K562 (cell line): Measurements from ENCODE around the gene SORCS1. TPM values are rescaled to one million over a fixed set of nuclear protein-coding genes. Genes with fewer than 3 reads are reported as not detected.
A peak's percentile ranks its signal among the peaks of the same experiment; 100 is the strongest.

Experiments used
- ATAC-seq: fragments of 200-7000 bp; cut with Tn5 transposase; 3 replicates; pipeline ENCODE4 v1.9.1; 2020; ENCODE audit warnings: moderate library complexity
- BruUV-seq: library from RNA; stranded (reverse); fragments of 400-500 nt; replicated peaks from 2 replicates; lab custom pipeline; 2021; lab: Mats Ljungman, UMichigan
- CTCF ChIA-PET: fragments of 300-600 bp; formaldehyde crosslinking; extraction: SDS; loops from one replicate; lab custom pipeline; 2021; ENCODE audit warnings: low intra/inter-chr PET ratio; lab: Yijun Ruan, JAX
- POLR2A ChIA-PET: fragments of 300-600, 350-650 bp; sonication (Branson Sonifier 250); formaldehyde crosslinking; extraction: SDS; loops from one replicate; lab custom pipeline; 2021; ENCODE audit warnings: antibody characterized with exemption, inconsistent platforms; lab: Yijun Ruan, JAX
- DNase-seq, 4 experiments: peaks; one replicate each; pipeline versions ENCODE4 v3.0.0 to v3.0.0-alpha.2; 2011 to 2018; ENCODE audit warnings: low spot score in 3 of 4, mixed read lengths in 3 of 4; ENCODE audit errors: extremely low read depth in 1 of 4
- FAIRE-seq: peaks from 2 replicates; lab custom pipeline; 2011; peaks lifted over from hg19 to GRCh38; lab: Jason Lieb, UNC
- H2AFZ ChIP-seq: 2 replicates; pipeline ENCODE4 v1.6.0; 2011; ENCODE audit warnings: low read depth, low read length, control low read depth, inconsistent platforms
- H3K27ac ChIP-seq: fragments of 200-600 bp; 3 replicates; pipeline ENCODE4 v1.8.0; 2011; ENCODE audit warnings: low read depth, mild to moderate bottlenecking, control low read depth, inconsistent platforms, low read length, moderate library complexity, mixed read lengths; ENCODE audit errors: extremely low read depth
- H3K27me3 ChIP-seq, 2 experiments: fragments of 300-600 bp in 1 of 2; 2 replicates in 1 of 2; 3 replicates in 1 of 2; pipeline versions ENCODE4 v1.6.0 to v1.8.0; 2011; ENCODE audit warnings: inconsistent platforms in 2 of 2, low read length in 2 of 2, mild to moderate bottlenecking in 1 of 2, mixed read lengths in 1 of 2, moderate library complexity in 1 of 2; ENCODE audit not compliant: control insufficient read depth in 2 of 2, insufficient read depth in 2 of 2
- H3K36me3 ChIP-seq: fragments of 300-600 bp; 3 replicates; pipeline ENCODE4 v1.8.0; 2011; ENCODE audit warnings: mild to moderate bottlenecking, low read length, inconsistent platforms; ENCODE audit not compliant: control insufficient read depth, insufficient read depth
- H3K4me1 ChIP-seq, 2 experiments: fragments of 200-600 bp in 1 of 2; replicated peaks in 1 of 2; 2 replicates in 1 of 2; 3 replicates in 1 of 2; pipeline versions ENCODE4 v1.5.1 to v1.8.0; 2011; ENCODE audit warnings: inconsistent platforms in 2 of 2, low read length in 2 of 2, mild to moderate bottlenecking in 1 of 2, mixed read lengths in 1 of 2, moderate library complexity in 1 of 2; ENCODE audit not compliant: control insufficient read depth in 2 of 2, insufficient read depth in 2 of 2
- H3K4me2 ChIP-seq: 2 replicates; pipeline ENCODE4 v1.6.1; 2011; ENCODE audit warnings: low read length, control low read depth, inconsistent platforms, mixed read lengths; ENCODE audit not compliant: insufficient read depth
- H3K4me3 ChIP-seq: fragments of 200-600 bp; sonication (generic), shearing (Covaris generic); 2 replicates; pipeline ENCODE4 v1.5.1; 2016; ENCODE audit warnings: control low read depth, inconsistent platforms
- H3K79me2 ChIP-seq: fragments of 200-600 bp; 3 replicates; pipeline ENCODE4 v1.8.0; 2011; ENCODE audit warnings: low read length, inconsistent platforms; ENCODE audit not compliant: control insufficient read depth, insufficient read depth
- H3K9ac ChIP-seq, 2 experiments: 2 replicates each; pipeline versions ENCODE4 v1.6.0 to v1.6.1; 2011; ENCODE audit warnings: low read depth in 2 of 2, low read length in 2 of 2, control low read depth in 1 of 2, inconsistent platforms in 1 of 2, mild to moderate bottlenecking in 1 of 2, mixed read lengths in 1 of 2; ENCODE audit not compliant: insufficient read depth in 1 of 2
- H3K9me1 ChIP-seq: one replicate; pipeline ENCODE4 v1.6.0; 2011; ENCODE audit warnings: inconsistent platforms, mild to moderate bottlenecking, low read length, moderate library complexity; ENCODE audit not compliant: control insufficient read depth, insufficient read depth
- H3K9me3 ChIP-seq: replicated peaks from 2 replicates; pipeline ENCODE4 v1.5.1; 2011; ENCODE audit warnings: low read depth, low read length, inconsistent platforms; ENCODE audit not compliant: control insufficient read depth, insufficient read depth
- H4K20me1 ChIP-seq: replicated peaks from 2 replicates; pipeline ENCODE4 v1.6.1; 2011; ENCODE audit warnings: low read length, inconsistent platforms, mixed read lengths; ENCODE audit not compliant: control insufficient read depth, insufficient read depth
- ARID2 ChIP-seq: fragments of 450-650 bp; IDR thresholded peaks from 2 replicates; pipeline ENCODE4 v1.6.1; 2017; ENCODE audit warnings: antibody characterized with exemption, mild to moderate bottlenecking
- FOSL1 ChIP-seq: fragments of 200-800 bp; sonication (Bioruptor generic); conservative IDR thresholded peaks from 2 replicates; pipeline ENCODE4 v1.6.1; 2016; ENCODE audit warnings: missing genetic modification characterization, missing compliant biosample characterization
- HIVEP1 ChIP-seq: fragments of 250-450 bp; sonication (Bioruptor Pico); IDR thresholded peaks from 2 replicates; pipeline ENCODE4 v1.4.0; 2020; ENCODE audit warnings: mild to moderate bottlenecking
- ILK ChIP-seq: fragments of 450-650 bp; IDR thresholded peaks from 2 replicates; pipeline ENCODE4 v1.6.1; 2016; ENCODE audit warnings: missing genetic modification characterization, low read depth, mild to moderate bottlenecking, missing compliant biosample characterization, moderate library complexity, borderline replicate concordance
- JUND ChIP-seq, 2 experiments: IDR thresholded peaks; 2 replicates in 1 of 2; 3 replicates in 1 of 2; pipeline ENCODE4 v1.6.1; 2011; ENCODE audit warnings: borderline replicate concordance in 2 of 2, low read depth in 2 of 2, low read length in 2 of 2, improper control_type of control experiment in 1 of 2, missing biosample characterization in 1 of 2, missing genetic modification characterization in 1 of 2, missing genetic modification reagents in 1 of 2
- L3MBTL2 ChIP-seq: fragments of 450-650 bp; IDR thresholded peaks from 2 replicates; pipeline ENCODE4 v1.6.1; 2016; ENCODE audit warnings: mild to moderate bottlenecking, moderate library complexity
- NR2F6 ChIP-seq: fragments of 450-650 bp; formaldehyde crosslinking; IDR thresholded peaks from 2 replicates; pipeline ENCODE4 v1.4.0; 2020; ENCODE audit warnings: mild to moderate bottlenecking
- PHF8 ChIP-seq: fragments of 200-600 bp; sonication (generic); IDR thresholded peaks from 2 replicates; pipeline ENCODE4 v1.6.1; 2012; ENCODE audit warnings: mixed run types, mild to moderate bottlenecking, inconsistent platforms, low read length, moderate library complexity, borderline replicate concordance
- SOX6 ChIP-seq: fragments of 450-650 bp; IDR thresholded peaks from 2 replicates; pipeline ENCODE4 v1.6.1; 2014; ENCODE audit warnings: mild to moderate bottlenecking
- SRSF3 ChIP-seq: fragments of 200-400 bp; formaldehyde crosslinking; IDR thresholded peaks from 2 replicates; pipeline ENCODE4 v1.6.1; 2016; ENCODE audit warnings: mild to moderate bottlenecking, low read length, moderate library complexity; ENCODE audit not compliant: insufficient read depth
- ZNF830 ChIP-seq: fragments of 250-450 bp; sonication (Bioruptor Pico); IDR thresholded peaks from 2 replicates; pipeline ENCODE4 v1.5.0; 2021; ENCODE audit warnings: mild to moderate bottlenecking
- WGBS: fragments of 100-300 bp; shearing (Covaris generic); methylation state at CpG from one replicate; pipeline ENCODE4 v1.1.6; 2016; ENCODE audit warnings: low coverage, mixed read lengths; ENCODE audit not compliant: insufficient coverage; ENCODE audit errors: missing lambda C conversion rate; 5-methylcytosine and 5-hydroxymethylcytosine counted together
- in situ Hi-C: fragments of 300-500 bp; cut with MboI; formaldehyde crosslinking; loops from 4 replicates; pipeline ENCODE4 v1.15.0; 2018; ENCODE audit warnings: inconsistent platforms, mixed read lengths
- intact Hi-C: fragments of 100-400 bp; cut with micrococcal nuclease; formaldehyde crosslinking; loops from 2 replicates; pipeline ENCODE4 v1.14.2; 2022
- polyA plus RNA-seq, 8 experiments: library from polyadenylated mRNA; depleted of rRNA in 4 of 8; stranded (reverse) in 5 of 8; unstranded in 3 of 8; fragments of >200 nt; fragmentation: Nextera tagmentation in 2 of 8; fragmentation: Illumina TruSeq in 1 of 8; extraction: Ambion mirVana in 2 of 8; extraction: Trizol in 1 of 8; gene quantifications; 2 replicates each; pipeline versions ENCODE4 v1.2.1 to v1.2.3, GENCODE V29; 2011 to 2014; ENCODE audit warnings: inconsistent platforms in 1 of 8, missing spikeins in 1 of 8
- total RNA-seq, 7 experiments: library from RNA; depleted of rRNA in 6 of 7; stranded (reverse); fragments of >200 nt in 6 of 7; fragmentation: Illumina TruSeq in 2 of 7; extraction: Trizol in 2 of 7; gene quantifications; 2 replicates each; pipeline versions ENCODE4 v1.2.1 to v1.2.3, GENCODE V29; 2011 to 2021; ENCODE audit warnings: low replicate concordance in 1 of 7
- TF ChIP-seq, protein P1 (sequence below), 2 experiments: fragments of 450-650 bp in 1 of 2; sonication (generic) in 1 of 2; formaldehyde crosslinking in 1 of 2; IDR thresholded peaks in 1 of 2; conservative IDR thresholded peaks in 1 of 2; 2 replicates each; pipeline versions ENCODE4 v1.6.1 to v1.8.1; 2016 to 2023; ENCODE audit warnings: mild to moderate bottlenecking in 2 of 2, moderate library complexity in 2 of 2, inconsistent platforms in 1 of 2, missing genetic modification reagents in 1 of 2
- TF ChIP-seq, protein P2 (sequence below): fragments of 200-800 bp; sonication (Bioruptor generic); IDR thresholded peaks from 2 replicates; pipeline ENCODE4 v1.6.1; 2017; ENCODE audit warnings: missing genetic modification characterization, missing compliant biosample characterization

SORCS1 gene
- total and polyA plus RNA-seq, 9 of the 15 experiments (the other 6 are each of a cell fraction or from before 2014, with no cell fraction given): 1.5 to 3.9 (median 2.7) TPM

DNA sequence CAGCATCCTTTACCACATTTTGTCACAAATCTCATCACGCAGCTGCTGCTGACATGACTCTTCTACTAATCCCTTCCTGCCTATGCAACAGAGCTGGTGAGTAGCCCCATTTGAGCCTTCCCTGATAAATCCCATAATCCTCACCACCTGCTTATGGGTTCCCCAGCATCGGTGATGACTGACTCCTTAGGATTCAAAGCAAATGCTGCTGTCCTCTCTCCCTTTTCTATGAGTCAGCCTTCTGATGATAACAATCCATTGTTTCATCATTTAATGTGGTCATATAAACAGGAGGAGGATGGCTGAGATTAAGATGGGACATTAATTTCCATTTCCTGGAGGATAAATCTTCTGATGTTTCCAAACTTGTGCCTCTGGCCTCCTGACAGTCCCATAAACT lies 73.4 kb downstream of the SORCS1 start:
- no peak for ATAC-seq
- intact Hi-C loops (no loop called here), in situ Hi-C loops (no loop called here)
- FAIRE-seq: no peak
- Histone ChIP-seq H3K27ac (no peak overlapping the region), H3K4me2 (no peak overlapping the region), H3K27me3 (no peaks in the 10 kb centered on the region), H4K20me1 (no peaks in the 10 kb centered on the region), H3K4me3 (no peak overlapping the region), H3K9ac (no peak overlapping the region), H2AFZ (no peak overlapping the region), H3K9me3 (no peaks in the 10 kb centered on the region), H3K79me2 (no peaks in the 10 kb centered on the region), H3K4me1 (no peaks in the 10 kb centered on the region), H3K9me1 (no peaks in the 10 kb centered on the region), H3K36me3 (no peaks in the 10 kb centered on the region)
- no peak for DNase-seq
- WGBS: 0% methylated on average over 1 of the region's 2 CpGs
- BruUV-seq: no TSS peak
- TF ChIP-seq SRSF3: no peak
- no peak for TF ChIP-seq L3MBTL2
- TF ChIP-seq PHF8: no peak
- no peak for TF ChIP-seq ARID2
- TF ChIP-seq FOSL1 (tag): peak; percentile 43; the same call in 1 of the 2 replicates
- peak; percentile 34; the same call in 1 of the 2 replicates for TF ChIP-seq JUND (IDR thresholded peaks at IDR 0.05; ENCODE audit: borderline replicate concordance, low read depth, low read length)
- TF ChIP-seq JUND (tag; IDR thresholded peaks at IDR 0.05; ENCODE audit: borderline replicate concordance, low read depth, low read length): no peak
- no peak for TF ChIP-seq HIVEP1
- TF ChIP-seq, protein P1, sequence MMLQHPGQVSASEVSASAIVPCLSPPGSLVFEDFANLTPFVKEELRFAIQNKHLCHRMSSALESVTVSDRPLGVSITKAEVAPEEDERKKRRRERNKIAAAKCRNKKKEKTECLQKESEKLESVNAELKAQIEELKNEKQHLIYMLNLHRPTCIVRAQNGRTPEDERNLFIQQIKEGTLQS (IDR thresholded peaks at IDR 0.05): peak; percentile 61
- TF ChIP-seq, protein P1 (CRISPR knock-in tag; conservative IDR thresholded peaks at IDR 0.05): no peak
- TF ChIP-seq ILK: no peak
- TF ChIP-seq, protein P2, sequence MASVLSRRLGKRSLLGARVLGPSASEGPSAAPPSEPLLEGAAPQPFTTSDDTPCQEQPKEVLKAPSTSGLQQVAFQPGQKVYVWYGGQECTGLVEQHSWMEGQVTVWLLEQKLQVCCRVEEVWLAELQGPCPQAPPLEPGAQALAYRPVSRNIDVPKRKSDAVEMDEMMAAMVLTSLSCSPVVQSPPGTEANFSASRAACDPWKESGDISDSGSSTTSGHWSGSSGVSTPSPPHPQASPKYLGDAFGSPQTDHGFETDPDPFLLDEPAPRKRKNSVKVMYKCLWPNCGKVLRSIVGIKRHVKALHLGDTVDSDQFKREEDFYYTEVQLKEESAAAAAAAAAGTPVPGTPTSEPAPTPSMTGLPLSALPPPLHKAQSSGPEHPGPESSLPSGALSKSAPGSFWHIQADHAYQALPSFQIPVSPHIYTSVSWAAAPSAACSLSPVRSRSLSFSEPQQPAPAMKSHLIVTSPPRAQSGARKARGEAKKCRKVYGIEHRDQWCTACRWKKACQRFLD (CRISPR knock-in tag): no peak
- TF ChIP-seq ZNF830 (CRISPR knock-in tag): no peak
- no peak for TF ChIP-seq SOX6
- TF ChIP-seq NR2F6 (CRISPR knock-in tag): no peak
- CTCF ChIA-PET: no interaction called here
- POLR2A ChIA-PET: interaction anchor here (1.2 kb wide), 1 partner anchor 11 kb away, joined by 3 read pairs; no protein-coding TSS in a partner anchor
